ENCODE results near the gene CCDC33.

- TF ChIP-seq, protein P1, sequence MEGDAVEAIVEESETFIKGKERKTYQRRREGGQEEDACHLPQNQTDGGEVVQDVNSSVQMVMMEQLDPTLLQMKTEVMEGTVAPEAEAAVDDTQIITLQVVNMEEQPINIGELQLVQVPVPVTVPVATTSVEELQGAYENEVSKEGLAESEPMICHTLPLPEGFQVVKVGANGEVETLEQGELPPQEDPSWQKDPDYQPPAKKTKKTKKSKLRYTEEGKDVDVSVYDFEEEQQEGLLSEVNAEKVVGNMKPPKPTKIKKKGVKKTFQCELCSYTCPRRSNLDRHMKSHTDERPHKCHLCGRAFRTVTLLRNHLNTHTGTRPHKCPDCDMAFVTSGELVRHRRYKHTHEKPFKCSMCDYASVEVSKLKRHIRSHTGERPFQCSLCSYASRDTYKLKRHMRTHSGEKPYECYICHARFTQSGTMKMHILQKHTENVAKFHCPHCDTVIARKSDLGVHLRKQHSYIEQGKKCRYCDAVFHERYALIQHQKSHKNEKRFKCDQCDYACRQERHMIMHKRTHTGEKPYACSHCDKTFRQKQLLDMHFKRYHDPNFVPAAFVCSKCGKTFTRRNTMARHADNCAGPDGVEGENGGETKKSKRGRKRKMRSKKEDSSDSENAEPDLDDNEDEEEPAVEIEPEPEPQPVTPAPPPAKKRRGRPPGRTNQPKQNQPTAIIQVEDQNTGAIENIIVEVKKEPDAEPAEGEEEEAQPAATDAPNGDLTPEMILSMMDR (IDR thresholded peaks at IDR 0.05; ENCODE audit: extremely low read depth in 1 of 2, insufficient read depth in 1 of 2, low read depth in 1 of 2, low read length in 2 of 2) = no peak
- no peak for TF ChIP-seq MYC (IDR thresholded peaks at IDR 0.05; ENCODE audit: low read depth, low read length)
- no peak for TF ChIP-seq EZH2 (IDR thresholded peaks at IDR 0.05; ENCODE audit: borderline replicate concordance, low read depth, low read length, severe bottlenecking)
- no peak for TF ChIP-seq POLR2A (IDR thresholded peaks at IDR 0.05; ENCODE audit: low read depth, low read length)
- no peak for TF ChIP-seq POLR2AphosphoS5 (IDR thresholded peaks at IDR 0.05; ENCODE audit: insufficient read depth, low read depth, low read length)
Measured at GRCh38 chr15:74264081-74264501, 28.0 kb downstream of the CCDC33 start.

Measured in endothelial cell of umbilical vein (primary cell).